NB4 (cell line): ENCODE data around the gene TRABD2B.

Source experiments
- CTCF ChIP-seq: IDR thresholded peaks from one replicate; pipeline ENCODE4 v1.5.1; 2012; ENCODE audit warnings: low read depth, low read length
- POLR2A ChIP-seq: IDR thresholded peaks from 2 replicates; pipeline ENCODE4 v1.6.1; 2011; ENCODE audit warnings: mild to moderate bottlenecking; ENCODE audit not compliant: insufficient read length; ENCODE audit errors: extremely low read depth

GRCh38 chr1:47774986-47775834 is 222.0 kb downstream of the TRABD2B start:
- TF ChIP-seq CTCF (no peak), POLR2A (no peak)
